HepG2 (cell line): Measurements from ENCODE around the gene TBC1D10A. TPM values are rescaled to one million over a fixed set of nuclear protein-coding genes. Genes with fewer than 3 reads are reported as not detected.

Experiments used
- FOXM1 ChIP-seq: sonication (generic); formaldehyde crosslinking; IDR thresholded peaks from 2 replicates; pipeline ENCODE4 v1.5.0; 2020; ENCODE audit warnings: missing genetic modification reagents
- HIC2 ChIP-seq: sonication (generic); formaldehyde crosslinking; IDR thresholded peaks from 2 replicates; pipeline ENCODE4 v1.9.0; 2022; ENCODE audit warnings: low read depth, missing genetic modification reagents
- HNRNPH1 ChIP-seq: fragments of 200-400 bp; formaldehyde crosslinking; optimal IDR thresholded peaks from 2 replicates; pipeline ENCODE3; 2017; ENCODE audit warnings: mild to moderate bottlenecking, low read depth, low read length
- LBX2 ChIP-seq: sonication (generic); formaldehyde crosslinking; IDR thresholded peaks from 2 replicates; pipeline ENCODE4 v1.5.0; 2020; ENCODE audit warnings: missing genetic modification reagents, mild to moderate bottlenecking, borderline replicate concordance
- MXD1 ChIP-seq: sonication (generic); formaldehyde crosslinking; IDR thresholded peaks from 2 replicates; pipeline ENCODE4 v1.4.0; 2020; ENCODE audit warnings: mild to moderate bottlenecking, missing genetic modification reagents
- NFIB ChIP-seq: sonication (generic); formaldehyde crosslinking; IDR thresholded peaks from 2 replicates; pipeline ENCODE4 v1.9.0; 2021; ENCODE audit warnings: missing genetic modification reagents, mild to moderate bottlenecking, borderline replicate concordance
- NFYB ChIP-seq: sonication (generic); formaldehyde crosslinking; IDR thresholded peaks from 2 replicates; pipeline ENCODE4 v1.4.0; 2020; ENCODE audit warnings: missing genetic modification reagents
- POGK ChIP-seq: sonication (generic); formaldehyde crosslinking; conservative IDR thresholded peaks from 2 replicates; pipeline ENCODE4 v1.8.0; 2022; ENCODE audit warnings: mild to moderate bottlenecking, moderate library complexity, missing genetic modification reagents
- RBAK ChIP-seq: sonication (generic); formaldehyde crosslinking; IDR thresholded peaks from 2 replicates; pipeline ENCODE4 v1.5.1; 2020; ENCODE audit warnings: mild to moderate bottlenecking, missing genetic modification reagents
- RFX1 ChIP-seq: fragments of 450-650 bp; IDR thresholded peaks from 2 replicates; pipeline ENCODE4 v1.6.1; 2017
- SOX6 ChIP-seq, 2 experiments: fragments of 450-650 bp in 1 of 2; sonication (generic) in 1 of 2; formaldehyde crosslinking in 1 of 2; IDR thresholded peaks; 2 replicates each; pipeline versions ENCODE4 v1.4.0 to v1.6.1; 2017 to 2020; ENCODE audit warnings: antibody characterized with exemption in 1 of 2, mild to moderate bottlenecking in 1 of 2, missing genetic modification reagents in 1 of 2
- TFAP4 ChIP-seq: sonication (generic); IDR thresholded peaks from 2 replicates; pipeline ENCODE4 v1.6.1; 2016; ENCODE audit warnings: low read depth, borderline replicate concordance
- ZBED4 ChIP-seq: sonication (generic); formaldehyde crosslinking; IDR thresholded peaks from 2 replicates; pipeline ENCODE4 v1.4.0; 2020; ENCODE audit warnings: missing genetic modification reagents, borderline replicate concordance
- ZEB1 ChIP-seq: IDR thresholded peaks from 2 replicates; pipeline ENCODE4 v1.6.1; 2012; ENCODE audit warnings: mild to moderate bottlenecking, low read depth, inconsistent platforms; ENCODE audit not compliant: insufficient replicate concordance
- ZNF274 ChIP-seq: sonication (generic); formaldehyde crosslinking; IDR thresholded peaks from 2 replicates; pipeline ENCODE4 v1.5.1; 2020; ENCODE audit warnings: mild to moderate bottlenecking, missing genetic modification reagents
- ZNF446 ChIP-seq: sonication (generic); formaldehyde crosslinking; IDR thresholded peaks from 2 replicates; pipeline ENCODE4 v1.5.0; 2020; ENCODE audit warnings: mild to moderate bottlenecking, missing genetic modification reagents
- ZNF569 ChIP-seq: sonication (generic); formaldehyde crosslinking; IDR thresholded peaks from 2 replicates; pipeline ENCODE4 v1.5.0; 2020; ENCODE audit warnings: mild to moderate bottlenecking, missing genetic modification reagents, moderate library complexity, borderline replicate concordance
- ZNF598 ChIP-seq: sonication (generic); formaldehyde crosslinking; IDR thresholded peaks from 2 replicates; pipeline ENCODE4 v1.5.1; 2020; ENCODE audit warnings: mild to moderate bottlenecking, missing genetic modification reagents, borderline replicate concordance
- ZNF879 ChIP-seq: sonication (generic); formaldehyde crosslinking; IDR thresholded peaks from 2 replicates; pipeline ENCODE4 v1.8.1; 2023; ENCODE audit warnings: missing genetic modification reagents
- ZZZ3 ChIP-seq: sonication (generic); formaldehyde crosslinking; IDR thresholded peaks from 2 replicates; pipeline ENCODE4 v1.4.0; 2020; ENCODE audit warnings: missing genetic modification reagents, mild to moderate bottlenecking, borderline replicate concordance
- polyA plus RNA-seq, 8 experiments: library from polyadenylated mRNA; depleted of rRNA in 3 of 8; stranded (reverse) in 7 of 8; unstranded in 1 of 8; fragments of >200 nt; fragmentation: Illumina TruSeq in 4 of 8; extraction: Trizol in 4 of 8; gene quantifications; 2 replicates each; pipeline versions ENCODE4 v1.2.1 to v1.2.3, GENCODE V29; 2011 to 2016; ENCODE audit warnings: low read depth in 4 of 8, missing spikeins in 1 of 8, mixed read lengths in 1 of 8; ENCODE audit not compliant: insufficient read depth in 1 of 8
- total RNA-seq, 5 experiments: library from RNA; depleted of rRNA; stranded (reverse); fragments of >200 nt; fragmentation: Illumina TruSeq; extraction: Trizol; gene quantifications; 2 replicates each; pipeline ENCODE4 v1.2.3, GENCODE V29; 2016; ENCODE audit warnings: low read depth in 1 of 5

TBC1D10A gene
- total and polyA plus RNA-seq, 2 of the 13 experiments (the other 11 are each of a cell fraction or from before 2014, with no cell fraction given) = 4.2 to 4.9 TPM

GRCh38 chr22:30326706-30327362, at the start of gene TBC1D10A (continued):
- TF ChIP-seq ZZZ3 = no peak
- no peak for TF ChIP-seq RBAK (CRISPR knock-in tag)
- TF ChIP-seq HIC2 = no peak
- TF ChIP-seq ZNF446 = no peak
- TF ChIP-seq POGK (CRISPR knock-in tag) = 0 out of 2 replicates have a peak, but pooled peaks have one; percentile 21
- TF ChIP-seq TFAP4 = peak; percentile 47; the same call in 1 of the 2 replicates
- TF ChIP-seq FOXM1 = no peak
- TF ChIP-seq RFX1 = no peak
- no peak for TF ChIP-seq LBX2 (CRISPR knock-in tag)
- TF ChIP-seq ZNF274 (CRISPR knock-in tag) = 0 out of 2 replicates have a peak, but pooled peaks have one; percentile 5
- TF ChIP-seq MXD1 (CRISPR knock-in tag) = peak; percentile 67; the same call in 1 of the 2 replicates
- no peak for TF ChIP-seq SOX6 (IDR thresholded peaks at IDR 0.05)
- 0 out of 2 replicates have a peak, but pooled peaks have one; percentile 14 for TF ChIP-seq SOX6 (CRISPR knock-in tag; IDR thresholded peaks at IDR 0.05)
- TF ChIP-seq ZNF569 = no peak
- TF ChIP-seq NFIB (CRISPR knock-in tag) = no peak
- TF ChIP-seq ZEB1 = peak; percentile 75
- no peak for TF ChIP-seq ZNF879 (CRISPR knock-in tag)
- no peak for TF ChIP-seq ZBED4 (CRISPR knock-in tag)
- TF ChIP-seq NFYB (CRISPR knock-in tag) = peak; percentile 66
- TF ChIP-seq ZNF598 (CRISPR knock-in tag) = no peak
- TF ChIP-seq HNRNPH1 = no peak
